Astrocyte of the cerebellum (primary cell): Measurements from ENCODE around the gene SH2D6.

Source experiments
- DNase-seq: peaks from one replicate; pipeline ENCODE4 v3.0.0-alpha.2; 2011; ENCODE audit warnings: low read depth
- H3K4me3 ChIP-seq: 2 replicates; pipeline ENCODE4 v1.5.1; 2011; ENCODE audit warnings: mild to moderate bottlenecking, low read depth, low read length, moderate library complexity
- CTCF ChIP-seq: IDR thresholded peaks from 2 replicates; pipeline ENCODE4 v1.5.1; 2012; ENCODE audit warnings: low read length, low read depth, moderate library complexity, mild to moderate bottlenecking; ENCODE audit errors: missing control alignments
- in situ Hi-C: cut with HindIII; loops from 2 replicates; pipeline ENCODE4 v1.10.0; 2017; ENCODE audit warnings: low sequenced_read_pairs

SH2D6 gene

GRCh38 chr2:85414761-85415553 lies 3.6 kb upstream of the SH2D6 start:
- no peak overlapping the region for H3K4me3 ChIP-seq
- in situ Hi-C loops = no loop called here
- DNase-seq = no peak
- no peak for TF ChIP-seq CTCF

- no peak for DNase-seq
- H3K4me3 ChIP-seq = no peak overlapping the region
- no peak for TF ChIP-seq CTCF
- in situ Hi-C loops = no loop called here
These were observed 2.4 kb upstream of the SH2D6 start for GRCh38 chr2:85415980-85416650.

GRCh38 chr2:85419009-85419675 lies 628 bp downstream of the SH2D6 start:
- no peak for TF ChIP-seq CTCF
- H3K4me3 ChIP-seq = peak overlapping the region; percentile 64
- no peak for DNase-seq
- in situ Hi-C loops = no loop called here

GRCh38 chr2:85420536-85421259 lies 2.2 kb downstream of the SH2D6 start:
- no peak overlapping the region for H3K4me3 ChIP-seq
- in situ Hi-C loops = loop anchor here (5.0 kb wide), 1 partner anchor 117 kb away; the partner anchor contains the start of gene MAT2A
- DNase-seq = peak; percentile 24
- peak; percentile 92 for TF ChIP-seq CTCF

- no peak for DNase-seq
- in situ Hi-C loops = loop anchor here (5.0 kb wide), 1 partner anchor 116 kb away; the partner anchor contains the start of gene MAT2A
- no peak for TF ChIP-seq CTCF
- H3K4me3 ChIP-seq = no peak overlapping the region
These were observed 3.0 kb downstream of the SH2D6 start for GRCh38 chr2:85421260-85422071.
